ENCODE measurements around the gene CKB.

CKB gene

GRCh38 chr14:103549361-103550311 is 27.0 kb upstream of the CKB start:
- DNase-seq, result no peak

- DNase-seq, result no peak
These were observed 26.1 kb upstream of the CKB start for GRCh38 chr14:103548463-103549351.

- DNase-seq, result no peak
These were observed 25.4 kb upstream of the CKB start for GRCh38 chr14:103547941-103548462.

- DNase-seq, result no peak
These were observed 24.9 kb upstream of the CKB start for GRCh38 chr14:103547455-103547940.

- peak; percentile 84 for DNase-seq
These were observed 24.2 kb upstream of the CKB start for GRCh38 chr14:103546652-103547454.

GRCh38 chr14:103545915-103546651 is 23.5 kb upstream of the CKB start:
- no peak for DNase-seq

GRCh38 chr14:103545219-103545914 is 22.7 kb upstream of the CKB start:
- no peak for DNase-seq

GRCh38 chr14:103544388-103545218 is 22.0 kb upstream of the CKB start:
- DNase-seq, result no peak

- DNase-seq, result no peak
These were observed 21.2 kb upstream of the CKB start for GRCh38 chr14:103543721-103544387.

GRCh38 chr14:103543140-103543539 is 20.5 kb upstream of the CKB start:
- no peak for DNase-seq

GRCh38 chr14:103542605-103543088 is 20.0 kb upstream of the CKB start:
- DNase-seq, result no peak

GRCh38 chr14:103541709-103542604 is 19.3 kb upstream of the CKB start:
- no peak for DNase-seq

GRCh38 chr14:103540821-103541708 is 18.4 kb upstream of the CKB start:
- no peak for DNase-seq

GRCh38 chr14:103539056-103539825 is 16.6 kb upstream of the CKB start:
- no peak for DNase-seq

- DNase-seq, result no peak
These were observed 15.8 kb upstream of the CKB start for GRCh38 chr14:103538291-103539055.

All from T-helper 9 cell (primary cell).